HEK293 (cell line): Measurements from ENCODE around the gene KARS1.

Experiments
- BCL6B ChIP-seq: fragments of 450-650 bp; formaldehyde crosslinking; IDR thresholded peaks from 2 replicates; pipeline ENCODE4 v1.5.1; 2017; ENCODE audit warnings: missing biosample characterization, missing genetic modification characterization
- GFI1B ChIP-seq: fragments of 450-650 bp; formaldehyde crosslinking; IDR thresholded peaks from 2 replicates; pipeline ENCODE4 v1.5.1; 2016; ENCODE audit warnings: missing biosample characterization, missing genetic modification characterization
- GLIS2 ChIP-seq: fragments of 450-650 bp; formaldehyde crosslinking; IDR thresholded peaks from 2 replicates; pipeline ENCODE4 v1.5.1; 2016; ENCODE audit warnings: missing biosample characterization, missing genetic modification characterization
- HOXA7 ChIP-seq: sonication (generic); formaldehyde crosslinking; IDR thresholded peaks from 2 replicates; pipeline ENCODE4 v1.8.1; 2022; ENCODE audit warnings: missing genetic modification reagents, borderline replicate concordance
- HOXD13 ChIP-seq: sonication (generic); formaldehyde crosslinking; IDR thresholded peaks from 2 replicates; pipeline ENCODE4 v1.8.0; 2022; ENCODE audit warnings: missing genetic modification reagents, borderline replicate concordance
- PRDM1 ChIP-seq: fragments of 450-650 bp; formaldehyde crosslinking; IDR thresholded peaks from 2 replicates; pipeline ENCODE4; 2016; ENCODE audit warnings: missing biosample characterization, missing genetic modification characterization
- REPIN1 ChIP-seq: fragments of 450-650 bp; formaldehyde crosslinking; IDR thresholded peaks from 2 replicates; pipeline ENCODE4 v1.5.1; 2017; ENCODE audit warnings: missing biosample characterization, missing genetic modification characterization, low read depth
- SALL2 ChIP-seq: fragments of 450-650 bp; formaldehyde crosslinking; IDR thresholded peaks from 2 replicates; pipeline ENCODE4 v1.5.0; 2017; ENCODE audit warnings: missing biosample characterization, mild to moderate bottlenecking, missing genetic modification characterization, borderline replicate concordance
- SP3 ChIP-seq: fragments of 450-650 bp; formaldehyde crosslinking; IDR thresholded peaks from 2 replicates; pipeline ENCODE4 v1.5.1; 2016; ENCODE audit warnings: missing biosample characterization, missing genetic modification characterization
- SP7 ChIP-seq: fragments of 450-650 bp; formaldehyde crosslinking; IDR thresholded peaks from 2 replicates; pipeline ENCODE4 v1.5.1; 2016; ENCODE audit warnings: missing biosample characterization, missing genetic modification characterization
- YY2 ChIP-seq: fragments of 450-650 bp; formaldehyde crosslinking; IDR thresholded peaks from 2 replicates; pipeline ENCODE4 v1.5.1; 2016; ENCODE audit warnings: missing biosample characterization, missing genetic modification characterization
- ZBTB11 ChIP-seq: fragments of 450-650 bp; formaldehyde crosslinking; conservative IDR thresholded peaks from 2 replicates; pipeline ENCODE4 v1.5.1; 2016; ENCODE audit warnings: low read depth, missing biosample characterization, missing genetic modification characterization
- ZBTB6 ChIP-seq: fragments of 450-650 bp; formaldehyde crosslinking; IDR thresholded peaks from 2 replicates; pipeline ENCODE4 v1.5.1; 2017; ENCODE audit warnings: missing biosample characterization, missing genetic modification characterization
- ZNF10 ChIP-seq: fragments of 450-650 bp; formaldehyde crosslinking; IDR thresholded peaks from 2 replicates; pipeline ENCODE4 v1.5.1; 2017; ENCODE audit warnings: missing biosample characterization, missing genetic modification characterization
- ZNF112 ChIP-seq: fragments of 450-650 bp; formaldehyde crosslinking; IDR thresholded peaks from 2 replicates; pipeline ENCODE4 v1.5.0; 2017; ENCODE audit warnings: missing biosample characterization, missing genetic modification characterization
- ZNF138 ChIP-seq: fragments of 450-650 bp; formaldehyde crosslinking; IDR thresholded peaks from 2 replicates; pipeline ENCODE4 v1.5.1; 2016; ENCODE audit warnings: missing biosample characterization, missing genetic modification characterization, borderline replicate concordance
- ZNF148 ChIP-seq: fragments of 450-650 bp; formaldehyde crosslinking; IDR thresholded peaks from 2 replicates; pipeline ENCODE4 v1.5.0; 2017; ENCODE audit warnings: missing biosample characterization, missing genetic modification characterization, borderline replicate concordance
- ZNF175 ChIP-seq: fragments of 450-650 bp; formaldehyde crosslinking; IDR thresholded peaks from 2 replicates; pipeline ENCODE4 v1.5.1; 2016; ENCODE audit warnings: missing biosample characterization, missing genetic modification characterization
- ZNF2 ChIP-seq: fragments of 450-650 bp; formaldehyde crosslinking; IDR thresholded peaks from 2 replicates; pipeline ENCODE4 v1.5.1; 2016; ENCODE audit warnings: missing biosample characterization, missing genetic modification characterization
- ZNF221 ChIP-seq: fragments of 450-650 bp; formaldehyde crosslinking; IDR thresholded peaks from 2 replicates; pipeline ENCODE4 v1.5.1; 2017; ENCODE audit warnings: missing biosample characterization, missing genetic modification characterization, borderline replicate concordance
- ZNF280C ChIP-seq: fragments of 450-650 bp; formaldehyde crosslinking; IDR thresholded peaks from 2 replicates; pipeline ENCODE4 v1.5.1; 2016; ENCODE audit warnings: missing biosample characterization, missing genetic modification characterization
- ZNF335 ChIP-seq: fragments of 450-650 bp; formaldehyde crosslinking; conservative IDR thresholded peaks from 2 replicates; pipeline ENCODE4 v1.5.1; 2016; ENCODE audit warnings: missing biosample characterization, missing genetic modification characterization
- ZNF404 ChIP-seq: fragments of 450-650 bp; formaldehyde crosslinking; IDR thresholded peaks from 2 replicates; pipeline ENCODE4 v1.5.1; 2017; ENCODE audit warnings: missing biosample characterization, missing genetic modification characterization
- ZNF521 ChIP-seq: fragments of 450-650 bp; formaldehyde crosslinking; IDR thresholded peaks from 2 replicates; pipeline ENCODE4 v1.5.1; 2017; ENCODE audit warnings: missing biosample characterization, mild to moderate bottlenecking, missing genetic modification characterization
- ZNF548 ChIP-seq: fragments of 450-650 bp; formaldehyde crosslinking; IDR thresholded peaks from 2 replicates; pipeline ENCODE4 v1.5.1; 2016; ENCODE audit warnings: missing biosample characterization, missing genetic modification characterization
- ZNF561 ChIP-seq: fragments of 450-650 bp; IDR thresholded peaks from 2 replicates; pipeline ENCODE4 v1.5.1; 2018; ENCODE audit warnings: missing biosample characterization, missing genetic modification characterization, borderline replicate concordance
- ZNF610 ChIP-seq: fragments of 450-650 bp; formaldehyde crosslinking; IDR thresholded peaks from 2 replicates; pipeline ENCODE4 v1.5.1; 2016; ENCODE audit warnings: missing biosample characterization, missing genetic modification characterization, borderline replicate concordance
- ZNF629 ChIP-seq: fragments of 450-650 bp; formaldehyde crosslinking; IDR thresholded peaks from 2 replicates; pipeline ENCODE4 v1.5.1; 2017; ENCODE audit warnings: missing biosample characterization, missing genetic modification characterization
- ZNF664 ChIP-seq: fragments of 450-650 bp; formaldehyde crosslinking; IDR thresholded peaks from 2 replicates; pipeline ENCODE4 v1.5.1; 2016; ENCODE audit warnings: missing biosample characterization, missing genetic modification characterization
- ZNF785 ChIP-seq: fragments of 450-650 bp; formaldehyde crosslinking; IDR thresholded peaks from 2 replicates; pipeline ENCODE4 v1.5.1; 2016; ENCODE audit warnings: missing biosample characterization, missing genetic modification characterization

The KARS1 gene

GRCh38 chr16:75622761-75623605 is 24.5 kb downstream of the KARS1 start, which contains the start of gene ADAT1 (continued):
- TF ChIP-seq ZNF521 (tag by site-specific recombination) (no peak), YY2 (tag by site-specific recombination) (no peak), ZNF2 (tag by site-specific recombination) (peak; percentile 69; the same call in 1 of the 2 replicates), ZBTB11 (peak; percentile 93), ZNF335 (tag by site-specific recombination) (peak; percentile 99), ZNF561 (tag by site-specific recombination) (peak; percentile 98), SP3 (peak; percentile 51; the same call in 1 of the 2 replicates), HOXD13 (CRISPR knock-in tag) (no peak), ZNF148 (tag by site-specific recombination) (no peak), HOXA7 (CRISPR knock-in tag) (no peak), ZNF785 (tag by site-specific recombination) (no peak), ZNF221 (tag by site-specific recombination) (no peak), ZBTB6 (tag by site-specific recombination) (peak; percentile 43; the same call in 1 of the 2 replicates), ZNF610 (tag by site-specific recombination) (peak; percentile 58; the same call in 1 of the 2 replicates), BCL6B (tag by site-specific recombination) (no peak), ZNF629 (tag by site-specific recombination) (peak; percentile 99), REPIN1 (peak; percentile 84; the same call in 1 of the 2 replicates), ZNF10 (tag by site-specific recombination) (0 out of 2 replicates have a peak, but pooled peaks have one; percentile 54), ZNF548 (tag by site-specific recombination) (no peak), ZNF280C (tag by site-specific recombination) (no peak), SALL2 (tag by site-specific recombination) (no peak), GLIS2 (tag by site-specific recombination) (no peak), ZNF175 (tag by site-specific recombination) (no peak), PRDM1 (tag by site-specific recombination) (no peak), ZNF112 (tag by site-specific recombination) (no peak), SP7 (tag by site-specific recombination) (peak; percentile 62; the same call in 1 of the 2 replicates), ZNF664 (no peak), GFI1B (no peak), ZNF404 (tag by site-specific recombination) (no peak), ZNF138 (tag by site-specific recombination) (no peak)
